Brain microvascular endothelial cell (primary cell): ENCODE results near the gene RNF2.

Source experiments
- DNase-seq: peaks from one replicate; pipeline ENCODE4 v3.0.0-alpha.2; 2020
- H3K27ac ChIP-seq: fragments of 250-450 bp; sonication (Bioruptor Pico); 2 replicates; pipeline ENCODE4 v1.5.1; 2020; ENCODE audit warnings: mild to moderate bottlenecking, moderate library complexity
- H3K27me3 ChIP-seq: fragments of 250-450 bp; sonication (Bioruptor Pico); replicated peaks from 2 replicates; pipeline ENCODE4 v1.5.1; 2020; ENCODE audit warnings: mild to moderate bottlenecking
- H3K36me3 ChIP-seq: fragments of 250-450 bp; sonication (Bioruptor Pico); replicated peaks from 2 replicates; pipeline ENCODE4 v1.5.1; 2020; ENCODE audit warnings: mild to moderate bottlenecking
- H3K4me3 ChIP-seq: 2 replicates; pipeline ENCODE4 v1.5.1; 2011; ENCODE audit warnings: low read depth, mild to moderate bottlenecking, control low read depth, low read length, moderate library complexity
- in situ Hi-C: cut with HindIII; loops from 2 replicates; pipeline ENCODE4 v1.10.0; 2017; ENCODE audit warnings: low sequenced_read_pairs, low pct_ligation_motif_present
- TF ChIP-seq, protein P1 (sequence below): IDR thresholded peaks from 2 replicates; pipeline ENCODE4 v1.5.1; 2011; ENCODE audit warnings: low read depth, mild to moderate bottlenecking, moderate library complexity, low read length, control low read depth, inconsistent platforms; ENCODE audit errors: missing control alignments

RNF2 gene

GRCh38 chr1:185015631-185016030 lies 29.7 kb upstream of the RNF2 start:
- H3K4me3 ChIP-seq: no peak overlapping the region
- in situ Hi-C loops: no loop called here
- H3K27ac ChIP-seq: no peak overlapping the region
- H3K36me3 ChIP-seq: no peaks in the 10 kb centered on the region
- no peak for DNase-seq
- TF ChIP-seq, protein P1, sequence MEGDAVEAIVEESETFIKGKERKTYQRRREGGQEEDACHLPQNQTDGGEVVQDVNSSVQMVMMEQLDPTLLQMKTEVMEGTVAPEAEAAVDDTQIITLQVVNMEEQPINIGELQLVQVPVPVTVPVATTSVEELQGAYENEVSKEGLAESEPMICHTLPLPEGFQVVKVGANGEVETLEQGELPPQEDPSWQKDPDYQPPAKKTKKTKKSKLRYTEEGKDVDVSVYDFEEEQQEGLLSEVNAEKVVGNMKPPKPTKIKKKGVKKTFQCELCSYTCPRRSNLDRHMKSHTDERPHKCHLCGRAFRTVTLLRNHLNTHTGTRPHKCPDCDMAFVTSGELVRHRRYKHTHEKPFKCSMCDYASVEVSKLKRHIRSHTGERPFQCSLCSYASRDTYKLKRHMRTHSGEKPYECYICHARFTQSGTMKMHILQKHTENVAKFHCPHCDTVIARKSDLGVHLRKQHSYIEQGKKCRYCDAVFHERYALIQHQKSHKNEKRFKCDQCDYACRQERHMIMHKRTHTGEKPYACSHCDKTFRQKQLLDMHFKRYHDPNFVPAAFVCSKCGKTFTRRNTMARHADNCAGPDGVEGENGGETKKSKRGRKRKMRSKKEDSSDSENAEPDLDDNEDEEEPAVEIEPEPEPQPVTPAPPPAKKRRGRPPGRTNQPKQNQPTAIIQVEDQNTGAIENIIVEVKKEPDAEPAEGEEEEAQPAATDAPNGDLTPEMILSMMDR: no peak
- no peaks in the 10 kb centered on the region for H3K27me3 ChIP-seq

DNA sequence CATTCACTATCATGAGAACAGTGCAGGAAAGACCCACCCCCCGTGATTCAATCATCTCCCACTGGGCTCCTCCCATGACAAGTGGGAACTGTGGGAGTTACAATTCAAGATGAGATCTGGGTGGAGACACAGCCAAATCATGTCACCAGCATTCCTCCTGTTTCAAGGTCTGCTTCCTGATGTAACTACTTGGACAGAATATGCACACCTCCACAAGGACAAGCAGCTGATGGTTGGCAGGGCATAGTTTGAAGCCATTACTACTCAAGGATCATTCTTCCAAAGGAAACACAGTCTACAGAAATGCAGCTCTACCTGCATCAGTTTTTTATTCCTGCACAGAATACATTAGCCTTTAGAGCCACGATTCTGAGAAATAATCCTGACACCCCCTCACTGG lies 28.5 kb upstream of the RNF2 start:
- H3K4me3 ChIP-seq: no peak overlapping the region
- H3K36me3 ChIP-seq: no peaks in the 10 kb centered on the region
- H3K27ac ChIP-seq: no peak overlapping the region
- no peaks in the 10 kb centered on the region for H3K27me3 ChIP-seq
- in situ Hi-C loops: no loop called here
- peak; percentile 4 for DNase-seq
- TF ChIP-seq, protein P1: no peak

GRCh38 chr1:185017338-185017737 lies 28.0 kb upstream of the RNF2 start:
- Histone ChIP-seq H3K27me3 (no peaks in the 10 kb centered on the region), H3K4me3 (no peak overlapping the region), H3K36me3 (no peaks in the 10 kb centered on the region), H3K27ac (no peak overlapping the region)
- in situ Hi-C loops: no loop called here
- DNase-seq: peak; percentile 87
- TF ChIP-seq, protein P1: no peak

DNA sequence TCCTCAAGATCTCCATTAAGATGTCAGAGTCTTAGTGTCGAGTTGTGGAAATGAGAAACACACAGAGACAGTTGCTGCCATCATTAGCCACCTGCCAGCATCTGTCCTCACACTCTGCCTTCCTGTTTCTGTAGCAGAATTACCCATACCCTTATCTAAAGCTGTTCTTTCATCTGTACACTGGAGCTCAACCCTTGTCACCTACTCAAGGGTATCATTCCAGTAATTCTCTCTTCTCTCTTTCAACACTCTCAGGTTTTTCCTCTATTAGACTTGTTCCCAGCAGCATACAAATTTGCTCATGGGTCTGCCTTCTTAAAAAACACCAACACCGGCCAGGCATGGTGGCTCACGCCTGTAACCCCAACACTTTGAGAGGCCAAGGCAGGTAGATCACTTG lies 27.4 kb upstream of the RNF2 start:
- Histone ChIP-seq H3K27ac (no peak overlapping the region), H3K4me3 (no peak overlapping the region), H3K36me3 (no peaks in the 10 kb centered on the region), H3K27me3 (no peaks in the 10 kb centered on the region)
- DNase-seq: no peak
- TF ChIP-seq, protein P1: no peak
- in situ Hi-C loops: no loop called here

DNA sequence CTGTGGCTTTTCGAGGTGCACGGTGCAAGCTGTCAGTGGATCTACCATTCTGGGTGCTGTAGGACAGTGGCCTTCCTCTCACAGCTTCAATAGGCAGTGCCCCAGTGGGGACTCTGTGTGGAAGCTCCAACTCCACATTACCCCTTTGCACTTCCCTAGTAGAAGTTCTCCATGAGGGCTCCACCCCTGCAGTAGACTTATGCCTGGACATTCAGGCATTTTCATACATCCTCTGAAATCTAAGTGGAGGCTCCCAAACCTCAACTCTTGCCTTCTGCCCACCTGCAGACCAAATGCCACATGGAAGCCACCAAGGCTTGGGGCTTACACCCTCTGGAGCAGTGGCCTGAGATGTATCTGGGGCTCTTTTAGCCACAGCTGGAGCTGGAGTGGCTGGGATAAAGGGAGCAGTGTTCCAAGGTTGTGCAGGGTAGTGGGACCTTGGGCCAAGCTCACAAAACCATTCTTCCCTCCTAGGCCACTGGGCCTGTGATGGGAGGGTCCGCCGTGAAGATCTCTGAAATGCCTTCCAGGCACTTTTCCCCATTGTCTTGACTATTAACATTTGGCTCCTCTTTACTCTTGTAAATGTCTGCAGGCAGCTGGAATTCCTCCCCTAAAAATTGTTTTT lies 18.0 kb upstream of the RNF2 start:
- Histone ChIP-seq H3K4me3 (no peak overlapping the region), H3K27me3 (no peaks in the 10 kb centered on the region), H3K36me3 (no peaks in the 10 kb centered on the region), H3K27ac (no peak overlapping the region)
- TF ChIP-seq, protein P1: no peak
- in situ Hi-C loops: no loop called here
- no peak for DNase-seq

GRCh38 chr1:185033686-185034085 lies 11.7 kb upstream of the RNF2 start:
- TF ChIP-seq, protein P1: no peak
- Histone ChIP-seq H3K27me3 (no peaks in the 10 kb centered on the region), H3K4me3 (no peak overlapping the region), H3K36me3 (no peaks in the 10 kb centered on the region), H3K27ac (no peak overlapping the region)
- no peak for DNase-seq
- in situ Hi-C loops: no loop called here
